ACC112 (cell line): ENCODE data around the gene BDKRB1.

Experiments used
- H2AFZ ChIP-seq: fragments of 200-600 bp; sonication (generic); one replicate; pipeline ENCODE4 v1.6.0; 2017; ENCODE audit warnings: antibody characterized with exemption, low read length; ENCODE audit not compliant: unreplicated experiment
- H3K27ac ChIP-seq: fragments of 200-600 bp; sonication (generic); 2 replicates; pipeline ENCODE4 v1.5.1; 2014; ENCODE audit warnings: low read depth, mild to moderate bottlenecking, antibody characterized with exemption, low read length, moderate library complexity
- H3K27me3 ChIP-seq: fragments of 200-600 bp; sonication (generic); 2 replicates; pipeline ENCODE4 v1.6.1; 2014; ENCODE audit warnings: mild to moderate bottlenecking, antibody characterized with exemption, low read length, moderate library complexity, mixed read lengths; ENCODE audit not compliant: insufficient read depth
- H3K36me3 ChIP-seq: fragments of 200-600 bp; sonication (generic); 2 replicates; pipeline ENCODE4 v1.6.1; 2016; ENCODE audit warnings: mild to moderate bottlenecking, antibody characterized with exemption, low read length, moderate library complexity, mixed read lengths; ENCODE audit not compliant: insufficient read depth
- H3K4me1 ChIP-seq: fragments of 200-600 bp; sonication (generic); one replicate; pipeline ENCODE4 v1.6.1; 2016; ENCODE audit warnings: low read length, mixed read lengths; ENCODE audit not compliant: insufficient read depth, unreplicated experiment, control insufficient read depth
- H3K4me3 ChIP-seq: fragments of 200-600 bp; sonication (generic); 2 replicates; pipeline ENCODE4 v1.5.1; 2014; ENCODE audit warnings: mild to moderate bottlenecking, low read depth, low read length
- H3K79me2 ChIP-seq: fragments of 200-600 bp; sonication (generic); one replicate; pipeline ENCODE4 v1.6.0; 2016; ENCODE audit warnings: low read length; ENCODE audit not compliant: control insufficient read depth, unreplicated experiment, insufficient read depth

BDKRB1 gene

GRCh38 chr14:96269359-96269710, 13.3 kb downstream of the BDKRB1 start:
- peaks cover 29% of the 10 kb centered on the region for H3K4me1 ChIP-seq
- no peak overlapping the region for H3K4me3 ChIP-seq
- H3K27me3 ChIP-seq: no peaks in the 10 kb centered on the region

DNA sequence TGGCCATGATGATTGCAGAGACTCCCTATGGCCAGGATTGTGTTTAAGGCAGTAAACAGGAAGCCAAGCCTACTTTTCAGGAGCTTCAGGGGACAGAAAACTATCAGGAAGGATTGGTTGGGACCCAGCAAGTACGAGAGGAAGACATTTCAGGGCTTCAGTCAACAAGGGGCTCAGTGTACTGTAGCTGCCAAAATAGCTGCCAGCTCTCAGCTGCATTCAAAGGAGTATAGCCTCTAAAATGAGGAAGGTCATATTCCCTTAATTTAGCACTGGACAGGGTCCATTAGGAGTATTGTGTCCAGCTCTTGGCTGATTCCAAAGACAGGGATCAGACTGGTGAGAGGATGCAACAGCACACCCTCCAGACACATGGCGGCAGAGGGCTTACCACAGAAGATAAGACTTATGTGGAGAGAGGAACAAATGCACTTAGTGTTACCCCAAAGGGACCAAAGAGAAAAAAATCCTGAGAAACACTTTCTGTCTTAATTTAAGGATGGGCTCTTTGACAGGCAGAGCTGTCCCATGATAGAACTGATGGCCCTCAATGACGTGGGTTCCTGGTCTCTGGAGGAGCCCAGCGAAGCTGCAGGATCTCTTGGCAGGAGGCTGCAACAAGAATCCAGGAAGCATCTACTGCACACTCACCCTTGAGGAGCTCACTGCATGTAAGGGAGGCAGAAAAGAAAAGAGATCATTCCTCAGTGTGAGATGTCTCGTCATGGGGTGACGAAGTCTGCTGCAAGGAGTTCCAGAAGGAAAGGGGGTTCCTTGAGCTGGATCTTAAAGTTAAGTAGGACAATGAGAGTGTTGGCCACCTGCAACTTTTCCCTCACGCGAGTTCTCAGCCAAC, 14.8 kb downstream of the BDKRB1 start:
- H3K27ac ChIP-seq: no peak overlapping the region
- H3K79me2 ChIP-seq: no peaks in the 10 kb centered on the region
- H2AFZ ChIP-seq: peak overlapping the region; percentile 44

More at GRCh38 chr14:96269359-96269710, 13.3 kb downstream of the BDKRB1 start:
- Histone ChIP-seq H3K36me3 (no peaks in the 10 kb centered on the region), H2AFZ (no peak overlapping the region), H3K79me2 (no peaks in the 10 kb centered on the region), H3K27ac (peak overlapping the region; percentile 50; the same call in 1 of the 2 replicates)

DNA sequence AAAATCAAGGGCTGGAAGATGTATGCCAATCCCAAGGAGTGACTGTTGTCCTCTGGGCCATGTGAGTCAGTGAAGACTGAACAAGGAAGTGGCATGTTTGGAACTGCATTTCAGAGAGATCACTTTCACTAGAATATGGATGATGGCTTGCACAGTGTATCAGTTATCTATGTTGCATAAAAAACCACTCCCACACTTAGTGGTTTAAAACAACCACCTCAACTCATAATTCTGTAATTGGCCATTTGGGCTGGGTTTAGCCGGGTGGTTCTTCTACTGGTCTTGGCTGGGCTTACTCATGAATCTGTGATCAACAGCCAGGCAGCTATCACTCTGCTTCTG, 15.4 kb downstream of the BDKRB1 start:
- Histone ChIP-seq H3K27me3 (no peaks in the 10 kb centered on the region), H3K27ac (no peak overlapping the region), H2AFZ (no peak overlapping the region), H3K4me3 (no peak overlapping the region), H3K4me1 (peaks cover 37% of the 10 kb centered on the region), H3K79me2 (no peaks in the 10 kb centered on the region), H3K36me3 (no peaks in the 10 kb centered on the region)

More for the DNA sequence above, 14.8 kb downstream of the BDKRB1 start:
- Histone ChIP-seq H3K36me3 (no peaks in the 10 kb centered on the region), H3K27me3 (no peaks in the 10 kb centered on the region), H3K4me1 (peaks cover 37% of the 10 kb centered on the region), H3K4me3 (no peak overlapping the region)

DNA sequence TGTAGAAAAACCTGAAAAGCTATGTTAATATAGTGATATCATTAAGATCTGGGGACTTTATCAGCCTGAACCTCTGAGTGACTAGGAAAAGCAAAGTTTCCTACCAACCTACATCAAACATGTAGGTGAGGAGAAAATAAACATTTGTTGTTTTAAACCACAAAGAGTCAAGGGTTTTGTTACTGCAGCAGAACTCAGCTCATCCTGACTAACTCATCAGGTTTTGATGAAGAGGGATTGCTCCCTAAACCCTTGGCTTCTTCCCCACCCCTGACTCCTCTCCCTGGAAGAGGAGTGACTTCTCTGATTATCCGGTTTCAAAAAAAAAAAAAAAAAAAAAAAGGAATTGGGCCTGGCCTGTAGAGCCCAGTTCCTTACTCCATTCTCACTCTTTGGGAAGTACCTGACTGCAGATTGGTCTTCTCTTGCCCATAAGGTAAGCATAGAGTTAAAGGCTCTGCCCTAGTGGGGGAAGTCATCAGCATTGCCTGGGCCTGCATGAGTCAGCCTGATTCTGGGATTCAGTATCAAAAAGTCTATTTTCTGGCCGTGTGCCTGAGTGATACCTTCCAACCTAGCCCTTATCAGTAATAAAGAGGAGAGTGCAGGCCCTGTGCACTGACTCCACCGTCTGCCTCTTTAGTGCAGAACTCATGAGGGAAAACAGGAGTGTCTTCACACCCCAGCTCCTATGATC, 16.9 kb downstream of the BDKRB1 start:
- H3K4me1 ChIP-seq: peaks cover 26% of the 10 kb centered on the region
- H2AFZ ChIP-seq: no peak overlapping the region
- no peaks in the 10 kb centered on the region; the same call in 1 of the 2 replicates for H3K36me3 ChIP-seq
- no peak overlapping the region for H3K4me3 ChIP-seq
- no peaks in the 10 kb centered on the region for H3K27me3 ChIP-seq
- no peak overlapping the region for H3K27ac ChIP-seq
- no peaks in the 10 kb centered on the region for H3K79me2 ChIP-seq

GRCh38 chr14:96273629-96274028, 17.6 kb downstream of the BDKRB1 start:
- no peaks in the 10 kb centered on the region for H3K79me2 ChIP-seq
- H3K4me3 ChIP-seq: no peak overlapping the region
- no peaks in the 10 kb centered on the region for H3K27me3 ChIP-seq
- no peak overlapping the region for H2AFZ ChIP-seq
- no peaks in the 10 kb centered on the region; the same call in 1 of the 2 replicates for H3K36me3 ChIP-seq
- no peak overlapping the region for H3K27ac ChIP-seq
- H3K4me1 ChIP-seq: peaks cover 19% of the 10 kb centered on the region

DNA sequence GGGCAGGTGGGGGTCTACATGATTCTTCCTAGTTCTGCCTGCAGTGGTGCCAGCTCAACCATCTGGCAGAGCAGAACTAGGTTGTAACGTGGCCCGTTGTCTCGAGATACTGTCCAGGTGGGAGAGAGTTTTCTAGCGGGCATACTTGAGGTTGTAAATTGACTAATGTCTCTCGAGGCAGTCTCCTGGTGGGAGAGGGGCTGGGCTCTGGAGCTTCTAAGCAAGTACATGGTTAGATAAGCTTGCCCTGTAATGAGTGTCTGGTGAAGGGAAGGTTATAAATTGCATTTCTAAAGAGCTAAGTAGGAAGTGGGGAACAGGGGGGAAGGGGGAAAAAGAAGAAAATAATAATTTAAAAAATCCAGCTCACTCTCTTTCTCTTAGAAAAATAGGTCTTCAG, 18.1 kb downstream of the BDKRB1 start:
- Histone ChIP-seq H3K4me3 (no peak overlapping the region), H2AFZ (no peak overlapping the region), H3K36me3 (no peaks in the 10 kb centered on the region; the same call in 1 of the 2 replicates), H3K79me2 (no peaks in the 10 kb centered on the region), H3K4me1 (peaks cover 16% of the 10 kb centered on the region), H3K27ac (no peak overlapping the region), H3K27me3 (no peaks in the 10 kb centered on the region)

GRCh38 chr14:96274543-96274942, 18.5 kb downstream of the BDKRB1 start:
- Histone ChIP-seq H3K27me3 (no peaks in the 10 kb centered on the region), H3K4me3 (no peak overlapping the region), H3K4me1 (peaks cover 12% of the 10 kb centered on the region), H3K79me2 (no peaks in the 10 kb centered on the region), H3K27ac (no peak overlapping the region), H2AFZ (no peak overlapping the region), H3K36me3 (no peaks in the 10 kb centered on the region; the same call in 1 of the 2 replicates)

- no peaks in the 10 kb centered on the region for H3K27me3 ChIP-seq
- H3K27ac ChIP-seq: no peak overlapping the region
- H3K4me1 ChIP-seq: peaks cover 8% of the 10 kb centered on the region
- peak overlapping the region; percentile 59 for H2AFZ ChIP-seq
- H3K36me3 ChIP-seq: no peaks in the 10 kb centered on the region; the same call in 1 of the 2 replicates
- H3K4me3 ChIP-seq: no peak overlapping the region
- H3K79me2 ChIP-seq: no peaks in the 10 kb centered on the region
These were observed 19.4 kb downstream of the BDKRB1 start for GRCh38 chr14:96275177-96276112.

GRCh38 chr14:96277890-96278289, 21.9 kb downstream of the BDKRB1 start:
- no peaks in the 10 kb centered on the region for H3K79me2 ChIP-seq
- no peaks in the 10 kb centered on the region for H3K27me3 ChIP-seq
- no peaks in the 10 kb centered on the region; the same call in 1 of the 2 replicates for H3K36me3 ChIP-seq
- H3K27ac ChIP-seq: no peak overlapping the region
- H3K4me1 ChIP-seq: peaks cover 8% of the 10 kb centered on the region
- no peak overlapping the region for H3K4me3 ChIP-seq
- H2AFZ ChIP-seq: no peak overlapping the region

GRCh38 chr14:96279564-96279963, 23.6 kb downstream of the BDKRB1 start:
- H3K4me1 ChIP-seq: peaks cover 8% of the 10 kb centered on the region
- H3K27ac ChIP-seq: no peak overlapping the region
- H3K27me3 ChIP-seq: no peaks in the 10 kb centered on the region
- no peaks in the 10 kb centered on the region for H3K79me2 ChIP-seq
- no peak overlapping the region for H2AFZ ChIP-seq
- no peak overlapping the region for H3K4me3 ChIP-seq
- H3K36me3 ChIP-seq: no peaks in the 10 kb centered on the region; the same call in 1 of the 2 replicates
